Right cardiac atrium (tissue), 5 donors: ENCODE measurements around the gene ZNF516. TPM values are rescaled to one million over a fixed set of nuclear protein-coding genes. Genes with fewer than 3 reads are reported as not detected.
"Not testable (repeated sequence)": the region's sequence is repeated elsewhere in the genome, so short reads cannot be mapped to it uniquely, and the experiment has no call there.

Experiments used
- ATAC-seq, 2 donors: fragments of 200-7000 bp; cut with Tn5 transposase; one replicate each; pipeline versions ENCODE4 v1.8.0 to v1.9.1; 2020; ENCODE audit warnings: moderate library complexity in 2 of 2, mild to moderate bottlenecking in 1 of 2
- DNase-seq, 3 donors: peaks; one replicate each; pipeline ENCODE4 v3.0.0-alpha.2; 2020
- H3K27ac ChIP-seq: one replicate; pipeline ENCODE4 v1.5.1; 2013; ENCODE audit warnings: mild to moderate bottlenecking, low read length, control low read depth, moderate library complexity
- H3K27me3 ChIP-seq: one replicate; pipeline ENCODE4 v1.6.1; 2013; ENCODE audit not compliant: control insufficient read depth, insufficient read depth
- H3K4me1 ChIP-seq: one replicate; pipeline ENCODE4 v1.6.1; 2013; ENCODE audit warnings: low read length; ENCODE audit not compliant: control insufficient read depth, insufficient read depth
- H3K4me3 ChIP-seq: one replicate; pipeline ENCODE4 v1.5.1; 2013; ENCODE audit warnings: low read length, control low read depth
- H3K9me3 ChIP-seq: one replicate; pipeline ENCODE4 v1.6.1; 2013; ENCODE audit warnings: low read length; ENCODE audit not compliant: control insufficient read depth
- WGBS: extraction: QIAGEN DNeasy Blood & Tissue Kit; methylation state at CpG from one replicate; pipeline ENCODE4 v1.1.7; 2013; 5-methylcytosine and 5-hydroxymethylcytosine counted together
- intact Hi-C, 4 donors: fragments of 100-400 bp; cut with DNase I; formaldehyde crosslinking; loops; one replicate each; pipeline versions ENCODE4 v1.11.0 to v1.14.0; 2022 to 2023
- long read RNA-seq, 4 donors: library from polyadenylated mRNA; unstranded; transcript quantifications; one replicate each; pipeline ENCODE4 v2.0.0, GENCODE V29; 2020 to 2021
- polyA plus RNA-seq: library from polyadenylated mRNA; stranded (reverse); fragments of 200-250 nt; gene quantifications from one replicate; pipeline ENCODE4 v1.2.3, GENCODE V29; 2013
- total RNA-seq, 4 donors: library from RNA; stranded (reverse); fragmentation: NEBNext Ultra II Directional; extraction: Animal tissue kit (Norgen Biotek cat#: 25700); gene quantifications; one replicate each; pipeline ENCODE4 v1.2.1, GENCODE V29; 2021
- donor health status: healthy with polysubstance abuse.
- donor health status: DM: no; HTN: yes; CAD: no.
- donor health status: DM: no; HTN: no; CAD: no.
- donor health status: DM: no; HTN: yes; CAD: no; lungs with severe emphysema.
- donor health status: DM: yes; HTN: yes; CAD: no.

The ZNF516 gene, protein sequence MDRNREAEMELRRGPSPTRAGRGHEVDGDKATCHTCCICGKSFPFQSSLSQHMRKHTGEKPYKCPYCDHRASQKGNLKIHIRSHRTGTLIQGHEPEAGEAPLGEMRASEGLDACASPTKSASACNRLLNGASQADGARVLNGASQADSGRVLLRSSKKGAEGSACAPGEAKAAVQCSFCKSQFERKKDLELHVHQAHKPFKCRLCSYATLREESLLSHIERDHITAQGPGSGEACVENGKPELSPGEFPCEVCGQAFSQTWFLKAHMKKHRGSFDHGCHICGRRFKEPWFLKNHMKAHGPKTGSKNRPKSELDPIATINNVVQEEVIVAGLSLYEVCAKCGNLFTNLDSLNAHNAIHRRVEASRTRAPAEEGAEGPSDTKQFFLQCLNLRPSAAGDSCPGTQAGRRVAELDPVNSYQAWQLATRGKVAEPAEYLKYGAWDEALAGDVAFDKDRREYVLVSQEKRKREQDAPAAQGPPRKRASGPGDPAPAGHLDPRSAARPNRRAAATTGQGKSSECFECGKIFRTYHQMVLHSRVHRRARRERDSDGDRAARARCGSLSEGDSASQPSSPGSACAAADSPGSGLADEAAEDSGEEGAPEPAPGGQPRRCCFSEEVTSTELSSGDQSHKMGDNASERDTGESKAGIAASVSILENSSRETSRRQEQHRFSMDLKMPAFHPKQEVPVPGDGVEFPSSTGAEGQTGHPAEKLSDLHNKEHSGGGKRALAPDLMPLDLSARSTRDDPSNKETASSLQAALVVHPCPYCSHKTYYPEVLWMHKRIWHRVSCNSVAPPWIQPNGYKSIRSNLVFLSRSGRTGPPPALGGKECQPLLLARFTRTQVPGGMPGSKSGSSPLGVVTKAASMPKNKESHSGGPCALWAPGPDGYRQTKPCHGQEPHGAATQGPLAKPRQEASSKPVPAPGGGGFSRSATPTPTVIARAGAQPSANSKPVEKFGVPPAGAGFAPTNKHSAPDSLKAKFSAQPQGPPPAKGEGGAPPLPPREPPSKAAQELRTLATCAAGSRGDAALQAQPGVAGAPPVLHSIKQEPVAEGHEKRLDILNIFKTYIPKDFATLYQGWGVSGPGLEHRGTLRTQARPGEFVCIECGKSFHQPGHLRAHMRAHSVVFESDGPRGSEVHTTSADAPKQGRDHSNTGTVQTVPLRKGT
- 10 to 100 TPM; 11.0 to 16.2 (median 12.3) TPM for total RNA-seq
- polyA plus RNA-seq: 4.8 TPM
- long read RNA-seq, donor 1, partial matches to known transcripts: 7 of 13 reads
- long read RNA-seq, donor 1, other reads (novel, unspliced or antisense): 3 of 13 reads
- long read RNA-seq, donor 2, partial matches to known transcripts: 0 of 2 reads
- long read RNA-seq, donor 2, other reads (novel, unspliced or antisense): 2 of 2 reads
- long read RNA-seq, donor 3, partial matches to known transcripts: 0 of 3 reads
- long read RNA-seq, donor 3, other reads (novel, unspliced or antisense): 3 of 3 reads
- long read RNA-seq, donor 4, partial matches to known transcripts: 1 of 1 reads
- long read RNA-seq, donor 4, other reads (novel, unspliced or antisense): 0 of 1 reads

DNA sequence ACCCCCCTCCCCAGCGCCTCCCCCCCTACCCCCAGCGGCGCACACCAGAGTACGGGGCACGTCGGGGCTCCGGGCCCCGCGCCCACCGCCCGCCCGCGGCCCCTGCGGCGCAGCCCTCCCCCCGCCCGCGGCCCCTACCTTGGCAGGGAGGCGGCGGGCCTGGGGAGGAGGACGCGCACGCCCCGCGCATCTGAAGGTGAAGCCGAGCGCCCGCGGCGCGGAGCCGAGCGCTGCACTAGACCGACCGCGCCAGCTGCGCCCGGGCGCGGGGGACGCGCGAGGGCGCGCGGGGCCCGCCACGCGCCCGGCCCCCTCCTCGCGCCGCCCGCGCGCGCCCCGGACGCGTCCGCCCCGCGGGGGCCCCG is at the start of gene ZNF516:
ZNF516 (minus strand) TSS at position 237 of the 365 bp plus-strand sequence. CDS start 52,188 bp downstream, outside the sequence.
- H3K4me1 ChIP-seq: no peaks in the 10 kb centered on the region
- ATAC-seq (no peak), DNase-seq (peak in 2 of 3 donors; percentile 41 to 81)
- H3K4me3 ChIP-seq: peak within 1 kb of the TSS; percentile 100
- WGBS: 2% methylated on average over 61 of the region's 64 CpGs
- no peaks in the 10 kb centered on the region for H3K9me3 ChIP-seq
- peak within 1 kb of the TSS; percentile 64 for H3K27ac ChIP-seq
- H3K27me3 ChIP-seq: no peaks in the 10 kb centered on the region
- intact Hi-C loops: loop anchor here in 1 of 4 donors (10.0 kb wide), 1 partner anchor 90 kb away; no protein-coding TSS in a partner anchor

DNA sequence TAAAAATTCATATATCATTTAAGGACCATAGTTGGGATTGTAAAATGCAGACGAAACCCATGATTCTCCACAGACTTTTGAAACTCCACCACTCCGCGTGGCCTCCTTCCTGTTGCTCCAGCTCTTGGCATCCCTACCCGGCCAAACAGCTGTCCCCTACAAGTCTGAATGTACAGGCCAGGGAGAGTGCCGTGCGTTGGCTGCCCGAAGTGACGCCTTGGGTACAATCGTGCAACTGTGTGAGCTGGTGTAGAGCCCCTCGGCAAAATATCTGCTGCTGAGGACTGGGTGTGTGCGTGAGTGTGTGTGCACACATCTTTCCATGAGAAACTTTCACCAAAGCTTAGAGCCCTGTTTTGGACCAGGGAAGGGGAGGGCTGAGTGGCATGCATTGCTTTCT is 43.8 kb upstream of the ZNF516 start:
- ATAC-seq: no peak
- 82% methylated on average over 11 of the region's 11 CpGs for WGBS
- no peaks in the 10 kb centered on the region for H3K9me3 ChIP-seq
- no peak overlapping the region for H3K27ac ChIP-seq
- H3K27me3 ChIP-seq: no peaks in the 10 kb centered on the region
- intact Hi-C loops: no loop called here
- no peak for DNase-seq
- H3K4me3 ChIP-seq: no peak overlapping the region
- no peaks in the 10 kb centered on the region for H3K4me1 ChIP-seq

DNA sequence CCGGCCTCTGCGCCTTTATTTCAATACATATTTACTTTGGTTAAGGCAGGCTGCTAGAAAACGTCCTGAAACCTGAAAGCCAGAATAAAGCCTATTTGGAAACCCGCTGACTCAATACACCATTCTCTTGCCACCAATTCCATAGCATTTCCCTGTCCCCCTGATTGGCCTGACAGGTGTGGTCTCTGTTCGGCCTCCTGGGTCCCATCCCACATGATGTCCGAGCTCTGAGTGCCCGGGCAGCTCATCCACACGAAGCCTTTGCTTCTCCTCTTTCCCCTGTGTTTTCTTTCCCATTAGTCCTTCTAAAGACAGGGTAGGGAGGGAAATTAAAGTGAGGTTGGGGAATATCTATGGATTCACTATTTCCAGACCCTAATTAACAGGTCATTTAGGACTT is 42.6 kb upstream of the ZNF516 start:
- H3K9me3 ChIP-seq: no peaks in the 10 kb centered on the region
- ATAC-seq: no peak
- no peaks in the 10 kb centered on the region for H3K4me1 ChIP-seq
- no peak overlapping the region for H3K27ac ChIP-seq
- DNase-seq: no peak
- no peaks in the 10 kb centered on the region for H3K27me3 ChIP-seq
- intact Hi-C loops: no loop called here
- H3K4me3 ChIP-seq: no peak overlapping the region
- WGBS: 90% methylated on average over 8 of the region's 8 CpGs

DNA sequence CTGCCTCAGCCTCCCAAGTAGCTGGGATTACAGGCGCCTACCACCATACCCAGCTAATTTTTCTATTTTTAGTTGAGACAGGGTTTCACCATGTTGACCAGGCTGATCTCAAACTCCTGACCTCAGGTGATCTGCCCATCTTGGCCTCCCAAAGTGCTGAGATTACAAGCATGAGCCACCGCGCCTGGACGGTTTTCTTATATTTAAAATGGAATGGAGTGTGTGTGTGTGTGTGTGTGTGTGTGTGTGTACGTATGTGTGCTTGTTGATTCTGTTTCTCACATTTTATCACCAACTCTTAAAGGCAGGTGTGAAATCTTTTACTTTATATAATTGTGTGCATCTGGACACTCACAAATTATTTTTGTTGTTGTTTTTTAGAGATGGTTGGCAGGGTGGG is 41.6 kb upstream of the ZNF516 start:
- H3K4me3 ChIP-seq, DNase-seq, H3K27me3 ChIP-seq, H3K4me1 ChIP-seq, ATAC-seq, H3K27ac ChIP-seq, H3K9me3 ChIP-seq, intact Hi-C loops: not testable (repeated sequence)
- 91% methylated on average over 5 of the region's 5 CpGs for WGBS

DNA sequence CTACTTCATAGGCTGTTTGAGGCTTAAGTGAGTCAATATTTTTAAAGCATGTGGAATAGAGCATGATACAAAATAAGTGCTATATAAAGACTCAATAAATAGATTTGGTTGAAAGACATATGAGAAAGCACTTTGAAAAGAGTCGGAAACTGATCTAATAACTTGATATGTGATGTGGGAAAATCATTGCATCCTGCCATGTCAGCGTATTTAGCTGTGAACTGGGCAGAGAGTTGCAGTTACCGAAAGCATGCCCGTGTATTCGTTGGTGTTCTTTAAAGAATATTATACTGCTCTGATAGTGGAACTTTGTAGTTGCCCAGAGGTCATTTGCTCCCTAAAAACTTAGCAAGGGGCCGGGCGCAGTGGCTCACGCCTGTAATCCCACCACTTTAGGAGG is 37.8 kb upstream of the ZNF516 start:
- peaks cover 2% of the 10 kb centered on the region for H3K4me1 ChIP-seq
- no peaks in the 10 kb centered on the region for H3K27me3 ChIP-seq
- no peak overlapping the region for H3K4me3 ChIP-seq
- no peak for DNase-seq
- no peak for ATAC-seq
- 97% methylated on average over 8 of the region's 8 CpGs for WGBS
- intact Hi-C loops: no loop called here
- no peaks in the 10 kb centered on the region for H3K9me3 ChIP-seq
- no peak overlapping the region for H3K27ac ChIP-seq

DNA sequence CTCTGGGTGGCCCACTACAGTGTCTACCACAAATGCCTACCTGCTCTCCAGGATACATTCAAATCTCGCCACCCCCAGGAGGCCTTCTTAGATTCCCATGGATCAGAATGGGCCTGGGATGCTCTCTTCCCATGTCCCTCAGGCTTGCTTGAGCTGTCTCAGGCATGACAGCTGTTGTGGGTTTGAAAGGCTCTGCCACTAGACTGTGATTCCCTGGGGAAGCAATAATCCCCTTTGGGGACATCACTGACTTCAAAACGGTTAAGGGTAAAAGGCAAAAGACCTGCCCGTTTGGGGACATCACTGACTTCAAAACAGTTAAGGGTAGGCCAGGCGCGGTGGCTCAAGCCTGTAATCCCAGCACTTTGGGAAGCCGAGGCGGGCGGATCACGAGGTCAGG is 35.8 kb upstream of the ZNF516 start:
- ATAC-seq (no peak), DNase-seq (no peak)
- Histone ChIP-seq H3K4me3 (no peak overlapping the region), H3K9me3 (no peaks in the 10 kb centered on the region), H3K27me3 (no peaks in the 10 kb centered on the region), H3K27ac (no peak overlapping the region), H3K4me1 (peaks cover 2% of the 10 kb centered on the region)
- intact Hi-C loops: no loop called here
- 90% methylated on average over 9 of the region's 9 CpGs for WGBS

DNA sequence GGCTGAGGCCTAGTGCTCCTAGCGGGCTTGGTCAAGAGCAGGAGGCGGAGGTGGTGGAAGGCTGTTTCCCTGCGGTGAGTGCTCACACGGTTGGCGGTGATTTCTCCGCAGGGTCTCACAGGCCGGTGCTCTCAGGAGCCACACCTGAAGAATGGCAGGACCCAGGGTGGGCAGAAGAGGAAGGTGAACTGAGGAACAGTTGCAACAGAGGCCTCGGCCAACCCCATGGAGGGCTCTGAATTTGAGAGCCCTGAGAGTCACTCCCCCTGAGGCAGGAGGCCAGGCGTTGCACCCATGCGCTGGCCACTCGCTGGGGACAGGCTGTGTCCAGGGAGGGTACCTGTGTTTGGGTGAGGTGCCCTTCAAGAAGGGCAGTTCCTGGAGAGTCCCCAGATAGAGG is 35.3 kb upstream of the ZNF516 start:
- DNase-seq (no peak), ATAC-seq (no peak)
- WGBS: 96% methylated on average over 11 of the region's 11 CpGs
- Histone ChIP-seq H3K27me3 (no peaks in the 10 kb centered on the region), H3K9me3 (no peaks in the 10 kb centered on the region), H3K4me3 (no peak overlapping the region), H3K27ac (no peak overlapping the region), H3K4me1 (peaks cover 2% of the 10 kb centered on the region)
- intact Hi-C loops: no loop called here

DNA sequence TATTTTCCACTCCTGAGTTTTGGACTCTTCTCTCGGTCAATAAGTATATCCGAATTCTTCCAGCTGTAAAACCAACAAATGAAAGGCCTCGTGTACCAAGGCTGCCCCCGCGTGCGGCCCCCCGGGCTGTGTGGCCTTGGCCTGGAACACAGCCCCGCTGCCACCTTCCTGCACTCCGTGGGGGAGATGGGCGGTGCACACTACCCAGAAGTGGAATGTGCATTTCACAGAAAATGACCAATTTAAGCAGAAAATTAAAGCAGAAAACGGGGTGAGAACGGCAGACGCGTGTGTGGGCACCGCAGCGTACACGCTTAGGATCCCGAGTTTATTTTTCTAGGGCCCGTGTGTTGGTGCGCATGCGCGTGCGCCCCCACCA is 34.4 kb upstream of the ZNF516 start:
- no peak overlapping the region for H3K27ac ChIP-seq
- no peak for ATAC-seq
- intact Hi-C loops: no loop called here
- DNase-seq: no peak
- no peak overlapping the region for H3K4me3 ChIP-seq
- WGBS: 87% methylated on average over 23 of the region's 23 CpGs
- H3K4me1 ChIP-seq: peaks cover 2% of the 10 kb centered on the region
- H3K27me3 ChIP-seq: no peaks in the 10 kb centered on the region
- H3K9me3 ChIP-seq: no peaks in the 10 kb centered on the region

DNA sequence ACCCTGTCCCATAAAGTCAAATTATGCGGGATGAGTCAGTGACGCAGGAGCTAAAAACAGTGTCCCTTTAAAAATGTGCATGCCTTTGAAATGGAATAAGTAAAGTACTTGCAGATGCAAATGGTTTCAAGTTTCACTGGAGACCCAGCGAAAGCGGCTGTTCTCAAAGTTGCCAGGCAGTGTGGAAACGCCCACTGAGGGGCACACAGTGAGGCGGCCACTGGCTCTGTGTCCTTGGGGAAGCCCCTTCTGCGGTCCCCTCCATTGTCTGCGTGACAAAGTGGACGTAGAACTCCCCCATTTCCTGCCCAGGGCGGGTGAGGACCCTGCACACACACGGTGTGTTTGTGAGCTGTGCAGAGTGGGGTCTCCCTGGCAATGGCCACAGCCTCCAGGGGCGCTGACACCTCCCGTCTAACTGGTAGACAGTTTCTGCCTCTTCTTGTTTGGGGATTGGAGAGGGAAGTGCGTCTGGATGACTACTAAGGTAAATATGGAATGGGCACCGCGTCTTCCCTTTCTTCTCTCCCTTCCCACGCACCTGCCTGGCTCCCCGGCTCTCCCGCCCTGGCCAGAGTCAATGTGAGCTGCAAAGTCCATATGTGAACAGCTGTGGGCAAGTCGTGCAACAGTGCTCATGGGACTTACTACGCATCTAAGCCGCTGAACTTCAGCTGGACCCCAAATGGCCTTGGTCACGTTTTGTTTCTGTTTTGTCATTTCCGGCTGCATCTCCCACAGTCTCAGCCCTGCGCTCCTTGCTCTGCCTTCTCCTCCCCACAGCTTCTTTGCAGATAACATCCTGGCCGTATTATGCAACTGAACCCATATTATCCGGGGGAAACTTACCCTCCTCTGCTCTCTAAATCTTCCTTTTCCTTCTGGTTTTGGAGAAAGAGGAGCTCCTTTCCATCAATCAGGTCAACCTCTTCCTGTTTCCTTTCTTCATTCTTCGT is 33.7 kb upstream of the ZNF516 start:
- ATAC-seq: peak; percentile 51 to 62
- H3K9me3 ChIP-seq: no peaks in the 10 kb centered on the region
- no peaks in the 10 kb centered on the region for H3K27me3 ChIP-seq
- peaks cover 2% of the 10 kb centered on the region for H3K4me1 ChIP-seq
- intact Hi-C loops: no loop called here
- no peak overlapping the region for H3K27ac ChIP-seq
- 15% methylated on average over 28 of the region's 28 CpGs for WGBS
- DNase-seq: peak in 1 of 3 donors; percentile 65
- H3K4me3 ChIP-seq: peak overlapping the region; percentile 37
